Ectodermal cell (in vitro differentiated cells): ENCODE data around the gene ACR.

Source experiments
- H3K27ac ChIP-seq: 2 replicates; pipeline ENCODE4 v1.7.0; 2013; ENCODE audit warnings: mild to moderate bottlenecking, low read depth, low read length; ENCODE audit not compliant: insufficient read depth, poor library complexity, severe bottlenecking
- H3K27me3 ChIP-seq: 2 replicates; pipeline ENCODE4 v1.7.0; 2013; ENCODE audit warnings: mild to moderate bottlenecking, low read length; ENCODE audit not compliant: insufficient read depth, control insufficient read depth, poor library complexity, severe bottlenecking
- H3K36me3 ChIP-seq: one replicate; pipeline ENCODE4 v1.7.0; 2013; ENCODE audit warnings: low read length; ENCODE audit not compliant: control insufficient read depth, insufficient read depth
- H3K4me1 ChIP-seq: one replicate; pipeline ENCODE4 v1.7.0; 2013; ENCODE audit warnings: low read length; ENCODE audit not compliant: control insufficient read depth, insufficient read depth
- H3K4me3 ChIP-seq: 2 replicates; pipeline ENCODE4 v1.7.0; 2013; ENCODE audit warnings: low read depth, low read length, control low read depth; ENCODE audit not compliant: insufficient read depth
- H3K9me3 ChIP-seq: 2 replicates; pipeline ENCODE4 v1.7.0; 2013; ENCODE audit warnings: mild to moderate bottlenecking, low read length, moderate library complexity; ENCODE audit not compliant: control insufficient read depth
- WGBS, 2 experiments: methylation state at CpG; one replicate each; pipeline ENCODE4 v1.1.7; 2013; ENCODE audit warnings: missing lambda C conversion rate in 2 of 2; 5-methylcytosine and 5-hydroxymethylcytosine counted together

The ACR gene

GRCh38 chr22:50703726-50704509, 34.1 kb upstream of the ACR start:
- no peaks in the 10 kb centered on the region for H3K27me3 ChIP-seq
- H3K4me1 ChIP-seq = peaks cover 12% of the 10 kb centered on the region
- H3K9me3 ChIP-seq = no peaks in the 10 kb centered on the region
- WGBS, 2 experiments = 94 to 95% methylated on average over 36 of the region's 36 CpGs
- no peak overlapping the region for H3K27ac ChIP-seq
- H3K36me3 ChIP-seq = no peaks in the 10 kb centered on the region
- H3K4me3 ChIP-seq = no peak overlapping the region

DNA sequence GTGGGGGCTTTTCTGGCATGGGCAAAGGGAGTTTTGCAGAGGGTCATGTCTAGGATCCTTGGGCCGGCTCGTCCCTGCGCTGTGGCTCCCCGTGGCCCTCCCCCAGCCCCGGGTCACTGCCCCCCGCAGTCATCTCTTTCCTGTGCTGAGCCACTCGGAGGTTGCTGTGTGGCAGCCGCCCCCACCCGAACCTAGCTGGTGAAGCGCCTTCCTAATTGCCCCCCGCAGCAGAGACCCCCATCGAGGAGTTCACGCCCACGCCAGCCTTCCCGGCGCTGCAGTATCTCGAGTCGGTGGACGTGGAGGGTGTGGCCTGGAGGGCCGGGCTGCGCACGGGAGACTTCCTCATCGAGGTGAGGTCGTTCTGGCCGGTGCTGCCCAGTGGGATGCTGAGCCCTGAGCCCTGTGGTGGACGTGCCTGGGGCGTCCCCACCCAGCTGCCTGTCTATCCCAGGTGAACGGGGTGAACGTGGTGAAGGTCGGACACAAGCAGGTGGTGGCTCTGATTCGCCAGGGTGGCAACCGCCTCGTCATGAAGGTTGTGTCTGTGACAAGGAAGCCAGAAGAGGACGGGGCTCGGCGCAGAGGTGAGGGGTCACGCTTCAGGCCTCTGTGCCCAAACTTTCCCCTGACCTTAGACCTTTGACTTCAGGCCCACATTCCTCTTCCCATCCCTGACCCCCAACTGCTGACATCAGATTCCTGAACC, 33.3 kb upstream of the ACR start:
- no peaks in the 10 kb centered on the region for H3K27me3 ChIP-seq
- H3K27ac ChIP-seq = peak overlapping the region; percentile 55
- no peaks in the 10 kb centered on the region for H3K9me3 ChIP-seq
- peaks cover 12% of the 10 kb centered on the region for H3K4me1 ChIP-seq
- H3K36me3 ChIP-seq = no peaks in the 10 kb centered on the region
- WGBS, 2 experiments = 90% methylated on average over 37 of the region's 37 CpGs
- H3K4me3 ChIP-seq = no peak overlapping the region

DNA sequence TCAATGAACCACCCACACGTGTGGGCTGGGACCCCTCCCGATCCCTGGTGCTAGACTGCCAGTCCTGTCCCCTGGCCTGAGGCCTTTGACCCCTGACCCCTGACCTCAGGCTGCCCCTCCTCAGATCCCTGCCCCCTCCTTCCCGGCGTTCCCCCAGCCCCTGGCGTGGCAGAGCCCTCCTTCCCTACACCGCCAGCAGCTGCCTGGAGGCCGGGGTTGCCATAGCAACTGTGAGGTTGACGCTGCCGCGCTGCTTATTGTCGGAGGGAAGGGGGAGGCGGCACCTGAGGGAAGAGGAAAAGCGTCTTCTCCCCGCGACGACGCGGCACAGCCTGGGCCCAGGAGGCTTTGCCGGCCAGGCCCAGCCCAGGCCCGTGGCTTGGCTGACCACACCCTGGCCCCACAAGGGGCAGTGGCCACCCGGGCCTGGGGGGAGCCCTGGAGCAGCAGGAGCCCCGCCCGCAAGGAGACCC, 32.7 kb upstream of the ACR start:
- no peaks in the 10 kb centered on the region for H3K9me3 ChIP-seq
- peak overlapping the region; percentile 29 for H3K4me3 ChIP-seq
- WGBS, 2 experiments = 7 to 8% methylated on average over 23 of the region's 23 CpGs
- no peaks in the 10 kb centered on the region for H3K36me3 ChIP-seq
- H3K4me1 ChIP-seq = peaks cover 12% of the 10 kb centered on the region
- H3K27ac ChIP-seq = peak overlapping the region; percentile 69
- no peaks in the 10 kb centered on the region for H3K27me3 ChIP-seq

DNA sequence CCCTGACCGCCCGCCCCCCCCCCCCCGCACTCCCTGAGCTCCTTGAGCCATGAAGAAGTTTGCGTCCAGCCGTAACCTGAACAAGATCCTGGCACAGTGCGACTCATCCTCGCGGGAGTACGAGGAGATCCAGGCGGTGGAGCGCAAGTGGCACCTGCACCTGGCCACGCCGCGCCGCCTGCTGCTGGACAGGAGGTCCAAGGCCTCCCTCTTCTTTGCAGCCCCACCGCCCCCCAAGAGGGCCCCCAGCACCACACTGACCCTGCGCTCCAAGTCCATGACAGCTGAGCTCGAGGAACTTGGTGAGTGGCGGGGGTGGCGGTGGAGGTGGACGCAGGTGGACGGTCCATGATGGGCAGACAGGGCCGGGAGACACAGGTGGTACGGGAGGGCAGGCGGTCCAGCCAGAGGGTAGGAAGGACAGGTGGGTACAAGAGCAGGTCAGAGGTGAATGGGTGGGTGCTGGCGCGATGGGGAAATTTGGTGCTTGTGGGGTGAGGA, 32.1 kb upstream of the ACR start:
- Histone ChIP-seq H3K4me3 (peak overlapping the region; percentile 29), H3K36me3 (no peaks in the 10 kb centered on the region), H3K9me3 (no peaks in the 10 kb centered on the region), H3K4me1 (peaks cover 12% of the 10 kb centered on the region), H3K27me3 (no peaks in the 10 kb centered on the region), H3K27ac (no peak overlapping the region)
- WGBS, 2 experiments = 92 to 95% methylated on average over 26 to 27 of the region's 27 CpGs

- WGBS, 2 experiments = 95% methylated on average over 14 of the region's 14 CpGs
- Histone ChIP-seq H3K4me3 (no peak overlapping the region), H3K27ac (no peak overlapping the region)
Measured at GRCh38 chr22:50706481-50707125, 31.4 kb upstream of the ACR start.

DNA sequence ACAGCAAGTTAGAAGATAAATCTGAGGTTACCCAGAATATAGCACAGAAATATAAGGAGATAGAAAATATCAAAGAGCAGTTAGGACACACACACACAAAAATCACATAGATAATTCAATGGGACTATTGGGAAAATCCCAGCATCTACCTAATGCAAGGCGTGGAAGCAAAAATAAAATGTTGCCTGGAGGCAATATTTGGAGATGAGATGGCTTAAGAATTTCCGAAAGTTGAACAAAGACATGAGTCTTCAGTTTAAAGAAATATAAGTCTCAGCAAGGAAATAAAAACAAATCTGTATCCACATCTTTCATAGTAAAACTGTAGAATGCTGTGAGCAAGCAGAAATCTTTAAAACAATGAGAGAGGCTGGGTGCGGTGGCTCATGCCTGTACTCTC, 29.5 kb upstream of the ACR start:
- no peaks in the 10 kb centered on the region for H3K36me3 ChIP-seq
- H3K27ac ChIP-seq = no peak overlapping the region
- H3K27me3 ChIP-seq = no peaks in the 10 kb centered on the region
- H3K4me1 ChIP-seq = peaks cover 12% of the 10 kb centered on the region
- 89 to 96% methylated on average over 3 of the region's 3 CpGs for WGBS, 2 experiments
- H3K4me3 ChIP-seq = no peak overlapping the region
- no peaks in the 10 kb centered on the region for H3K9me3 ChIP-seq

More at GRCh38 chr22:50706481-50707125, 31.4 kb upstream of the ACR start:
- Histone ChIP-seq H3K27me3 (no peaks in the 10 kb centered on the region), H3K9me3 (no peaks in the 10 kb centered on the region), H3K36me3 (no peaks in the 10 kb centered on the region), H3K4me1 (peaks cover 12% of the 10 kb centered on the region)

GRCh38 chr22:50708996-50709395, 29.0 kb upstream of the ACR start:
- no peak overlapping the region for H3K27ac ChIP-seq
- no peaks in the 10 kb centered on the region for H3K9me3 ChIP-seq
- WGBS, 2 experiments = 94% methylated on average over 6 of the region's 6 CpGs
- no peak overlapping the region for H3K4me3 ChIP-seq
- no peaks in the 10 kb centered on the region for H3K36me3 ChIP-seq
- peaks cover 12% of the 10 kb centered on the region for H3K4me1 ChIP-seq
- no peaks in the 10 kb centered on the region for H3K27me3 ChIP-seq

GRCh38 chr22:50710221-50710620, 27.8 kb upstream of the ACR start:
- Histone ChIP-seq H3K27me3 (no peaks in the 10 kb centered on the region), H3K9me3 (no peaks in the 10 kb centered on the region), H3K4me3 (no peak overlapping the region), H3K4me1 (peaks cover 5% of the 10 kb centered on the region), H3K27ac (no peak overlapping the region), H3K36me3 (no peaks in the 10 kb centered on the region)
- 91 to 93% methylated on average over 6 of the region's 6 CpGs for WGBS, 2 experiments

DNA sequence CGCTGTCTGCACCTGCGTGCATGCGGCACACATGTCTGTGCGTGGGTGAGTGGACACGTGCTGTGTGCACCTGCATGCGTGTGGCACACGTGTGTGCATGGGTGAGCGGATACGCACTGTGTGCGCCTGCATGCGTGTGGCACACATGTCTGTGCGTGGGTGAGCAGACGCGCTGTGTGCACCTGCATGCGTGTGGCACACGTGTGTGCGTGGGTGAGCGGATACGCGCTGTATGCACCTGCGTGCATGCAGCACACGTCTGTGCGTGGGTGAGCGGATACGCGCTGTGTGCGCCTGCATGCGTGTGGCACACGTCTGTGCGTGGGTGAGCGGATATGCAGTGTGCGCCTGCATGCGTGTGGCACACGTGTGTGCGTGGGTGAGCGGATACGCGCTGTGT, 27.1 kb upstream of the ACR start:
- H3K9me3 ChIP-seq = no peaks in the 10 kb centered on the region
- 96% methylated on average over 38 of the region's 38 CpGs for WGBS, 2 experiments
- no peak overlapping the region for H3K4me3 ChIP-seq
- H3K36me3 ChIP-seq = no peaks in the 10 kb centered on the region
- no peak overlapping the region for H3K27ac ChIP-seq
- H3K27me3 ChIP-seq = no peaks in the 10 kb centered on the region
- peaks cover 4% of the 10 kb centered on the region for H3K4me1 ChIP-seq
